ENCODE results near the gene PID1.

- TF ChIP-seq, protein P1, sequence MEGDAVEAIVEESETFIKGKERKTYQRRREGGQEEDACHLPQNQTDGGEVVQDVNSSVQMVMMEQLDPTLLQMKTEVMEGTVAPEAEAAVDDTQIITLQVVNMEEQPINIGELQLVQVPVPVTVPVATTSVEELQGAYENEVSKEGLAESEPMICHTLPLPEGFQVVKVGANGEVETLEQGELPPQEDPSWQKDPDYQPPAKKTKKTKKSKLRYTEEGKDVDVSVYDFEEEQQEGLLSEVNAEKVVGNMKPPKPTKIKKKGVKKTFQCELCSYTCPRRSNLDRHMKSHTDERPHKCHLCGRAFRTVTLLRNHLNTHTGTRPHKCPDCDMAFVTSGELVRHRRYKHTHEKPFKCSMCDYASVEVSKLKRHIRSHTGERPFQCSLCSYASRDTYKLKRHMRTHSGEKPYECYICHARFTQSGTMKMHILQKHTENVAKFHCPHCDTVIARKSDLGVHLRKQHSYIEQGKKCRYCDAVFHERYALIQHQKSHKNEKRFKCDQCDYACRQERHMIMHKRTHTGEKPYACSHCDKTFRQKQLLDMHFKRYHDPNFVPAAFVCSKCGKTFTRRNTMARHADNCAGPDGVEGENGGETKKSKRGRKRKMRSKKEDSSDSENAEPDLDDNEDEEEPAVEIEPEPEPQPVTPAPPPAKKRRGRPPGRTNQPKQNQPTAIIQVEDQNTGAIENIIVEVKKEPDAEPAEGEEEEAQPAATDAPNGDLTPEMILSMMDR (IDR thresholded peaks at IDR 0.05) = no peak
- TF ChIP-seq POLR2A (IDR thresholded peaks at IDR 0.05) (no peak), POLR2AphosphoS5 (IDR thresholded peaks at IDR 0.05) (no peak)
These were observed 21.6 kb downstream of the PID1 start for GRCh38 chr2:229249536-229249935.
